Subcutaneous abdominal adipose tissue (tissue), 5 donors: ENCODE data around the gene DIDO1.

Experiments used
- H3K27ac ChIP-seq: one replicate; pipeline ENCODE4 v1.7.0; 2013; ENCODE audit warnings: low read depth, mild to moderate bottlenecking, inconsistent platforms, low read length, moderate library complexity
- H3K27me3 ChIP-seq, 5 donors: one replicate each; pipeline ENCODE4 v1.7.0; 2013; ENCODE audit warnings: low read length in 5 of 5, inconsistent platforms in 1 of 5; ENCODE audit not compliant: control insufficient read depth in 5 of 5, insufficient read depth in 4 of 5
- H3K36me3 ChIP-seq, 5 donors: one replicate each; pipeline ENCODE4 v1.7.0; 2013; ENCODE audit warnings: low read length in 5 of 5; ENCODE audit not compliant: control insufficient read depth in 5 of 5, insufficient read depth in 5 of 5
- H3K4me1 ChIP-seq, 5 donors: one replicate each; pipeline ENCODE4 v1.7.0; 2013; ENCODE audit warnings: low read length in 5 of 5, mild to moderate bottlenecking in 3 of 5, moderate library complexity in 1 of 5; ENCODE audit not compliant: control insufficient read depth in 5 of 5, insufficient read depth in 5 of 5
- H3K4me3 ChIP-seq, 5 donors: one replicate each; pipeline ENCODE4 v1.7.0; 2013; ENCODE audit warnings: low read length in 5 of 5, low read depth in 1 of 5
- H3K9ac ChIP-seq, 5 donors: one replicate each; pipeline ENCODE4 v1.7.0; 2013; ENCODE audit warnings: low read length in 5 of 5, mild to moderate bottlenecking in 4 of 5, moderate library complexity in 3 of 5
- H3K9me3 ChIP-seq, 5 donors: one replicate each; pipeline ENCODE4 v1.7.0; 2013; ENCODE audit warnings: low read length in 5 of 5; ENCODE audit not compliant: control insufficient read depth in 5 of 5
- donor health status: healthy.
- donor health status: healthy.
- donor health status: healthy.
- donor health status: healthy.
- donor health status: healthy.

Gene DIDO1

GRCh38 chr20:62949962-62950361, 23.7 kb upstream of the DIDO1 start:
- Histone ChIP-seq H3K27ac (no peak overlapping the region), H3K36me3 (peaks cover 7 to 53% (median 51%) of the 10 kb centered on the region in 5 donors)

GRCh38 chr20:62949153-62949821, 23.0 kb upstream of the DIDO1 start:
- peaks cover 0 to 5% (median 0%) of the 10 kb centered on the region in 5 donors for H3K9me3 ChIP-seq
- H3K9ac ChIP-seq = no peak overlapping the region
- H3K4me1 ChIP-seq = peaks cover 2 to 24% (median 23%) of the 10 kb centered on the region in 5 donors
- H3K27me3 ChIP-seq = no peaks in the 10 kb centered on the region
- peaks cover 10 to 60% (median 58%) of the 10 kb centered on the region in 5 donors for H3K36me3 ChIP-seq
- no peak overlapping the region for H3K4me3 ChIP-seq
- H3K27ac ChIP-seq = no peak overlapping the region

More at GRCh38 chr20:62949962-62950361, 23.7 kb upstream of the DIDO1 start:
- Histone ChIP-seq H3K4me1 (peaks cover 2 to 30% (median 28%) of the 10 kb centered on the region in 5 donors), H3K9ac (no peak overlapping the region), H3K4me3 (no peak overlapping the region), H3K9me3 (peaks cover 0 to 5% (median 0%) of the 10 kb centered on the region in 5 donors), H3K27me3 (no peaks in the 10 kb centered on the region)

GRCh38 chr20:62947532-62948300, 21.4 kb upstream of the DIDO1 start:
- Histone ChIP-seq H3K4me3 (no peak overlapping the region), H3K27me3 (no peaks in the 10 kb centered on the region), H3K9me3 (peaks cover 0 to 5% (median 0%) of the 10 kb centered on the region in 5 donors), H3K4me1 (peaks cover 0 to 8% (median 8%) of the 10 kb centered on the region in 5 donors), H3K27ac (no peak overlapping the region), H3K36me3 (peaks cover 14 to 76% (median 72%) of the 10 kb centered on the region in 5 donors), H3K9ac (no peak overlapping the region)

GRCh38 chr20:62946918-62947317, 20.6 kb upstream of the DIDO1 start:
- peaks cover 14 to 83% (median 72%) of the 10 kb centered on the region in 5 donors for H3K36me3 ChIP-seq
- H3K27me3 ChIP-seq = no peaks in the 10 kb centered on the region
- no peak overlapping the region for H3K9ac ChIP-seq
- peaks cover 0 to 5% (median 0%) of the 10 kb centered on the region in 5 donors for H3K9me3 ChIP-seq
- H3K4me3 ChIP-seq = no peak overlapping the region
- no peak overlapping the region for H3K27ac ChIP-seq
- peaks cover 0 to 5% (median under 1%) of the 10 kb centered on the region in 5 donors for H3K4me1 ChIP-seq

- Histone ChIP-seq H3K27ac (no peak overlapping the region), H3K4me1 (peaks cover 0 to 5% (median 3%) of the 10 kb centered on the region in 5 donors), H3K4me3 (no peak overlapping the region), H3K27me3 (no peaks in the 10 kb centered on the region), H3K36me3 (peaks cover 14 to 93% (median 77%) of the 10 kb centered on the region in 5 donors), H3K9me3 (peaks cover 0 to 5% (median 0%) of the 10 kb centered on the region in 5 donors), H3K9ac (peak overlapping the region in 1 of 5 donors; percentile 5)
These were observed 19.6 kb upstream of the DIDO1 start for GRCh38 chr20:62945771-62946339.

GRCh38 chr20:62944746-62945145, 18.4 kb upstream of the DIDO1 start:
- Histone ChIP-seq H3K9me3 (peaks cover 0 to 5% (median 0%) of the 10 kb centered on the region in 5 donors), H3K27me3 (no peaks in the 10 kb centered on the region), H3K4me1 (peaks cover 0 to 8% (median 5%) of the 10 kb centered on the region in 5 donors), H3K4me3 (no peak overlapping the region), H3K27ac (no peak overlapping the region), H3K9ac (no peak overlapping the region), H3K36me3 (peaks cover 14 to 87% (median 71%) of the 10 kb centered on the region in 5 donors)

- Histone ChIP-seq H3K4me1 (peaks cover 0 to 13% (median 10%) of the 10 kb centered on the region in 5 donors), H3K27ac (no peak overlapping the region), H3K36me3 (peaks cover 14 to 81% (median 67%) of the 10 kb centered on the region in 5 donors), H3K9ac (no peak overlapping the region), H3K4me3 (no peak overlapping the region), H3K9me3 (peaks cover 0 to 3% (median 0%) of the 10 kb centered on the region in 5 donors), H3K27me3 (no peaks in the 10 kb centered on the region)
These were observed 17.9 kb upstream of the DIDO1 start for GRCh38 chr20:62944184-62944583.

GRCh38 chr20:62943396-62943795, 17.1 kb upstream of the DIDO1 start:
- no peaks in the 10 kb centered on the region for H3K27me3 ChIP-seq
- peaks cover 13 to 76% (median 62%) of the 10 kb centered on the region in 5 donors for H3K36me3 ChIP-seq

GRCh38 chr20:62942456-62942855, 16.2 kb upstream of the DIDO1 start:
- Histone ChIP-seq H3K9me3 (no peaks in the 10 kb centered on the region), H3K4me3 (no peak overlapping the region), H3K9ac (no peak overlapping the region), H3K27ac (no peak overlapping the region), H3K4me1 (peaks cover 2 to 21% (median 19%) of the 10 kb centered on the region in 5 donors), H3K27me3 (no peaks in the 10 kb centered on the region), H3K36me3 (peaks cover 11 to 66% (median 55%) of the 10 kb centered on the region in 5 donors)

More at GRCh38 chr20:62943396-62943795, 17.1 kb upstream of the DIDO1 start:
- Histone ChIP-seq H3K9ac (no peak overlapping the region), H3K9me3 (no peaks in the 10 kb centered on the region), H3K4me1 (peaks cover 2 to 21% (median 18%) of the 10 kb centered on the region in 5 donors), H3K4me3 (no peak overlapping the region), H3K27ac (no peak overlapping the region)
